SH-SY5Y (cell line): ENCODE results near the gene NKD1.

Experiments used
- GATA2 ChIP-seq: IDR thresholded peaks from 2 replicates; pipeline ENCODE4 v1.6.1; 2011; ENCODE audit warnings: mild to moderate bottlenecking, low read depth, low read length
- GATA3 ChIP-seq: IDR thresholded peaks from 2 replicates; pipeline ENCODE4 v1.6.1; 2011; ENCODE audit warnings: low read depth, mild to moderate bottlenecking, low read length, moderate library complexity

Gene NKD1

GRCh38 chr16:50539822-50540710 is 8.1 kb upstream of the NKD1 start:
- TF ChIP-seq GATA3 (no peak), GATA2 (no peak)

GRCh38 chr16:50540711-50541007 is 7.5 kb upstream of the NKD1 start:
- TF ChIP-seq GATA2: no peak

GRCh38 chr16:50542703-50543102 is 5.5 kb upstream of the NKD1 start:
- TF ChIP-seq GATA3 (no peak), GATA2 (no peak)

GRCh38 chr16:50546125-50546524 is 2.1 kb upstream of the NKD1 start:
- TF ChIP-seq GATA3 (no peak), GATA2 (no peak)

- TF ChIP-seq GATA3 (no peak), GATA2 (no peak)
Observed at GRCh38 chr16:50547340-50548124, 664 bp upstream of the NKD1 start.

GRCh38 chr16:50548909-50549560 is 839 bp downstream of the NKD1 start:
- TF ChIP-seq GATA2: no peak
- TF ChIP-seq GATA3: no peak

GRCh38 chr16:50549561-50549915 is 1.3 kb downstream of the NKD1 start:
- no peak for TF ChIP-seq GATA2
- no peak for TF ChIP-seq GATA3

- TF ChIP-seq GATA3: no peak
- TF ChIP-seq GATA2: no peak
Observed at GRCh38 chr16:50550035-50550434, 1.8 kb downstream of the NKD1 start.

GRCh38 chr16:50550866-50551641 is 2.9 kb downstream of the NKD1 start:
- TF ChIP-seq GATA3 (no peak), GATA2 (no peak)

GRCh38 chr16:50552476-50553101 is 4.4 kb downstream of the NKD1 start:
- no peak for TF ChIP-seq GATA2
- TF ChIP-seq GATA3: no peak

- TF ChIP-seq GATA2 (no peak), GATA3 (no peak)
Observed at GRCh38 chr16:50553182-50553710, 5.0 kb downstream of the NKD1 start.

GRCh38 chr16:50553731-50554360 is 5.7 kb downstream of the NKD1 start:
- TF ChIP-seq GATA3: no peak
- no peak for TF ChIP-seq GATA2
